Measurements from ENCODE around the gene HOXB9. TPM values are rescaled to one million over a fixed set of nuclear protein-coding genes. Genes with fewer than 3 reads are reported as not detected.

HOXB9 gene
- total RNA-seq, 2 experiments from 2014 or later: not detected

GRCh38 chr17:48589060-48589830 lies 36.9 kb downstream of the HOXB9 start:
- CTCF ChIA-PET (ENCODE audit: unreplicated experiment): interaction anchor here (0.6 kb wide), 1 partner anchor 223 kb away, joined by 4 read pairs; no protein-coding TSS in a partner anchor
- no peak overlapping the region for H3K4me3 ChIP-seq (ENCODE audit: low read depth, low read length, poor library complexity, severe bottlenecking)
- peaks cover 32% of the 10 kb centered on the region for H3K4me1 ChIP-seq (ENCODE audit: insufficient read depth, low read length, poor library complexity, severe bottlenecking)

GRCh38 chr17:48588528-48588927 lies 37.6 kb downstream of the HOXB9 start:
- Histone ChIP-seq H3K79me2 (ENCODE audit: insufficient read depth, low read depth, low read length) (no peaks in the 10 kb centered on the region), H3K9me2 (ENCODE audit: insufficient read depth, low read length) (no peaks in the 10 kb centered on the region), H4K20me1 (ENCODE audit: insufficient read depth, low read length) (no peaks in the 10 kb centered on the region), H3K27ac (ENCODE audit: low read depth, low read length, poor library complexity, severe bottlenecking) (no peak overlapping the region), H3K4me3 (ENCODE audit: low read depth, low read length, poor library complexity, severe bottlenecking) (no peak overlapping the region), H3K4me1 (ENCODE audit: insufficient read depth, low read length, poor library complexity, severe bottlenecking) (peaks cover 32% of the 10 kb centered on the region), H3K9me3 (ENCODE audit: low read length) (no peaks in the 10 kb centered on the region), H3K4me2 (ENCODE audit: low read length) (no peak overlapping the region), H2AFZ (ENCODE audit: low read length) (no peak overlapping the region), H3K36me3 (ENCODE audit: insufficient read depth, low read length) (no peaks in the 10 kb centered on the region)
- ChIA-PET POLR2A (interaction anchor here (0.6 to 1.6 kb wide), 5 partner anchors 121 to 255 kb away, joined by 3 to 6 read pairs (median 3); no protein-coding TSS in a partner anchor), CTCF (ENCODE audit: unreplicated experiment) (interaction anchor here (0.6 kb wide), 1 partner anchor 222 kb away, joined by 4 read pairs; no protein-coding TSS in a partner anchor)
- intact Hi-C loops (cut with micrococcal nuclease; ENCODE audit: unreplicated experiment): no loop called here
- no TSS peak for BruUV-seq (replicated peaks)
- 0 out of 2 replicates have a peak, but pooled peaks have one; percentile 5 for TF ChIP-seq EZH2phosphoT487 (IDR thresholded peaks at IDR 0.05; ENCODE audit: borderline replicate concordance, low read depth, low read length)
- TF ChIP-seq CTCF (conservative IDR thresholded peaks at IDR 0.05; ENCODE audit: low read length): no peak
- DNase-seq (ENCODE audit: low spot score): no peak

More at GRCh38 chr17:48589060-48589830, 36.9 kb downstream of the HOXB9 start:
- no peak for TF ChIP-seq CTCF (conservative IDR thresholded peaks at IDR 0.05; ENCODE audit: low read length)
- no peak; the same call in 1 of the 2 replicates for TF ChIP-seq EZH2phosphoT487 (IDR thresholded peaks at IDR 0.05; ENCODE audit: borderline replicate concordance, low read depth, low read length)
- H2AFZ ChIP-seq (ENCODE audit: low read length): no peak overlapping the region
- no peak overlapping the region for H3K27ac ChIP-seq (ENCODE audit: low read depth, low read length, poor library complexity, severe bottlenecking)
- no peak overlapping the region for H3K4me2 ChIP-seq (ENCODE audit: low read length)
- BruUV-seq (replicated peaks): no TSS peak
- H4K20me1 ChIP-seq (ENCODE audit: insufficient read depth, low read length): no peaks in the 10 kb centered on the region
- no peak for DNase-seq (ENCODE audit: low spot score)
- POLR2A ChIA-PET: interaction anchor here (1.0 to 1.6 kb wide), 2 partner anchors 122 to 256 kb away, joined by 3 to 4 read pairs; no protein-coding TSS in a partner anchor
- H3K9me3 ChIP-seq (ENCODE audit: low read length): no peaks in the 10 kb centered on the region
- no peaks in the 10 kb centered on the region for H3K9me2 ChIP-seq (ENCODE audit: insufficient read depth, low read length)
- H3K79me2 ChIP-seq (ENCODE audit: insufficient read depth, low read depth, low read length): no peaks in the 10 kb centered on the region
- no peaks in the 10 kb centered on the region for H3K36me3 ChIP-seq (ENCODE audit: insufficient read depth, low read length)
- intact Hi-C loops (cut with micrococcal nuclease; ENCODE audit: unreplicated experiment): no loop called here

- BruUV-seq (replicated peaks): no TSS peak
- peaks cover 32% of the 10 kb centered on the region for H3K4me1 ChIP-seq (ENCODE audit: insufficient read depth, low read length, poor library complexity, severe bottlenecking)
- intact Hi-C loops (cut with micrococcal nuclease; ENCODE audit: unreplicated experiment): no loop called here
These were observed 38.1 kb downstream of the HOXB9 start for GRCh38 chr17:48588074-48588415.

More at GRCh38 chr17:48588074-48588415, 38.1 kb downstream of the HOXB9 start:
- Histone ChIP-seq H3K4me2 (ENCODE audit: low read length) (no peak overlapping the region), H2AFZ (ENCODE audit: low read length) (no peak overlapping the region), H3K36me3 (ENCODE audit: insufficient read depth, low read length) (no peaks in the 10 kb centered on the region), H3K9me3 (ENCODE audit: low read length) (no peaks in the 10 kb centered on the region), H3K4me3 (ENCODE audit: low read depth, low read length, poor library complexity, severe bottlenecking) (no peak overlapping the region), H3K27ac (ENCODE audit: low read depth, low read length, poor library complexity, severe bottlenecking) (no peak overlapping the region), H3K79me2 (ENCODE audit: insufficient read depth, low read depth, low read length) (no peaks in the 10 kb centered on the region), H3K9me2 (ENCODE audit: insufficient read depth, low read length) (no peaks in the 10 kb centered on the region), H4K20me1 (ENCODE audit: insufficient read depth, low read length) (no peaks in the 10 kb centered on the region)
- no peak for TF ChIP-seq EZH2phosphoT487 (IDR thresholded peaks at IDR 0.05; ENCODE audit: borderline replicate concordance, low read depth, low read length)
- no peak for TF ChIP-seq CTCF (conservative IDR thresholded peaks at IDR 0.05; ENCODE audit: low read length)
- no peak for DNase-seq (ENCODE audit: low spot score)
- ChIA-PET CTCF (ENCODE audit: unreplicated experiment) (no interaction called here), POLR2A (interaction anchor here (0.6 to 1.6 kb wide), 6 partner anchors 121 to 242 kb away, joined by 3 to 6 read pairs (median 4); no protein-coding TSS in a partner anchor)
